WTC11 (cell line): ENCODE data around the gene COL4A6. TPM values are rescaled to one million over a fixed set of nuclear protein-coding genes. Genes with fewer than 3 reads are reported as not detected.

ENCODE experiments used
- ATAC-seq: fragments of 200-7000 bp; cut with Tn5 transposase; 2 replicates; pipeline ENCODE4 v1.10.0; 2021; ENCODE audit warnings: mild to moderate bottlenecking, moderate library complexity
- CTCF ChIA-PET: fragments of 300-600 bp; sonication (Branson Sonifier 250); formaldehyde crosslinking; loops from one replicate; lab custom pipeline; 2021; ENCODE audit warnings: antibody characterized with exemption; lab: Charles Lee
- POLR2A ChIA-PET: fragments of 350-600 bp; sonication (Branson Sonifier 250); formaldehyde crosslinking; loops from one replicate; lab custom pipeline; 2021; ENCODE audit warnings: antibody characterized with exemption; lab: Charles Lee
- DNase-seq: peaks from one replicate; pipeline ENCODE4 v3.0.0; 2021; ENCODE audit warnings: low spot score
- H3K27ac Mint-ChIP-seq: 2 replicates; pipeline ENCODE4 v1.8.0; 2021; ENCODE audit warnings: mixed read lengths
- H3K27me3 Mint-ChIP-seq: 2 replicates; pipeline ENCODE4 v1.8.0; 2021; ENCODE audit warnings: low read depth, mild to moderate bottlenecking, moderate library complexity, mixed read lengths
- H3K36me3 Mint-ChIP-seq: 2 replicates; pipeline ENCODE4 v1.8.0; 2021; ENCODE audit warnings: mixed read lengths
- H3K4me1 Mint-ChIP-seq: 2 replicates; pipeline ENCODE4 v1.8.0; 2022; ENCODE audit warnings: mixed read lengths
- H3K4me3 Mint-ChIP-seq: 2 replicates; pipeline ENCODE4 v1.8.0; 2021; ENCODE audit warnings: mild to moderate bottlenecking, moderate library complexity, mixed read lengths
- H3K9me3 Mint-ChIP-seq: 2 replicates; pipeline ENCODE4 v1.8.0; 2021; ENCODE audit warnings: mixed read lengths
- ARID4B ChIP-seq: sonication (generic); formaldehyde crosslinking; IDR thresholded peaks from 2 replicates; pipeline ENCODE4 v1.8.0; 2023; ENCODE audit warnings: missing genetic modification reagents, mild to moderate bottlenecking, borderline replicate concordance
- ATF2 ChIP-seq: sonication (generic); formaldehyde crosslinking; IDR thresholded peaks from 2 replicates; pipeline ENCODE4 v1.8.1; 2022; ENCODE audit warnings: low read depth, missing genetic modification reagents, borderline replicate concordance
- ATF6 ChIP-seq: sonication (generic); formaldehyde crosslinking; IDR thresholded peaks from 2 replicates; pipeline ENCODE4 v1.8.1; 2023; ENCODE audit warnings: mild to moderate bottlenecking, missing genetic modification reagents
- E2F1 ChIP-seq: sonication (generic); formaldehyde crosslinking; IDR thresholded peaks from 2 replicates; pipeline ENCODE4 v1.8.0; 2022; ENCODE audit warnings: mild to moderate bottlenecking, missing genetic modification reagents
- ERG ChIP-seq: fragments of 250-450 bp; sonication (Bioruptor Pico); IDR thresholded peaks from 2 replicates; pipeline ENCODE4 v1.8.0; 2021; ENCODE audit warnings: mild to moderate bottlenecking
- FOXJ3 ChIP-seq: sonication (generic); formaldehyde crosslinking; IDR thresholded peaks from 2 replicates; pipeline ENCODE4 v1.9.0; 2021; ENCODE audit warnings: missing genetic modification reagents, mild to moderate bottlenecking, borderline replicate concordance
- IRF2 ChIP-seq: sonication (generic); formaldehyde crosslinking; IDR thresholded peaks from 2 replicates; pipeline ENCODE4 v1.8.0; 2022; ENCODE audit warnings: low read depth, missing genetic modification reagents, borderline replicate concordance
- MYBL2 ChIP-seq: sonication (generic); formaldehyde crosslinking; IDR thresholded peaks from 2 replicates; pipeline ENCODE4 v1.8.1; 2023; ENCODE audit warnings: mild to moderate bottlenecking, moderate library complexity, missing genetic modification reagents
- RELA ChIP-seq: sonication (generic); formaldehyde crosslinking; IDR thresholded peaks from 2 replicates; pipeline ENCODE4 v1.8.1; 2022; ENCODE audit warnings: missing genetic modification reagents, mild to moderate bottlenecking, borderline replicate concordance
- ZNF263 ChIP-seq: sonication (generic); formaldehyde crosslinking; IDR thresholded peaks from 2 replicates; pipeline ENCODE4 v1.8.1; 2022; ENCODE audit warnings: low read depth, mild to moderate bottlenecking, moderate library complexity, missing genetic modification reagents
- total RNA-seq: library from RNA; stranded (reverse); gene quantifications from 3 replicates; pipeline ENCODE4 v1.2.3, GENCODE V29; 2021
- TF ChIP-seq, protein P1 (sequence below): sonication (generic); formaldehyde crosslinking; IDR thresholded peaks from 2 replicates; pipeline ENCODE4 v1.8.1; 2022; ENCODE audit warnings: mild to moderate bottlenecking, moderate library complexity, missing genetic modification reagents
- TF ChIP-seq, protein P2 (sequence below): sonication (generic); formaldehyde crosslinking; IDR thresholded peaks from 2 replicates; pipeline ENCODE4 v1.8.1; 2023; ENCODE audit warnings: mild to moderate bottlenecking, moderate library complexity, missing genetic modification reagents

Gene COL4A6
- total RNA-seq, 1 experiment from 2014 or later = 15.2 TPM

GRCh38 chrX:108177351-108178142 is 260.7 kb downstream of the COL4A6 start:
- Mint-ChIP-seq H3K4me3 (no peak overlapping the region), H3K27me3 (no peaks in the 10 kb centered on the region; the same call in 1 of the 2 replicates), H3K36me3 (no peaks in the 10 kb centered on the region), H3K4me1 (peaks cover 22% of the 10 kb centered on the region), H3K27ac (no peak overlapping the region), H3K9me3 (no peaks in the 10 kb centered on the region)
- ChIA-PET POLR2A (interaction anchor here (0.6 kb wide), 1 partner anchor 45 kb away, joined by 4 read pairs; no protein-coding TSS in a partner anchor), CTCF (interaction anchor here (2.0 to 2.1 kb wide), 2 partner anchors 12 to 47 kb away, joined by 7 to 11 read pairs; no protein-coding TSS in a partner anchor)
- peak; percentile 73 for ATAC-seq
- no peak for DNase-seq
- TF ChIP-seq RELA (CRISPR knock-in tag) (no peak), IRF2 (no peak), ZNF263 (CRISPR knock-in tag) (no peak), MYBL2 (CRISPR knock-in tag) (no peak), FOXJ3 (CRISPR knock-in tag) (no peak), E2F1 (CRISPR knock-in tag) (no peak), ATF2 (CRISPR knock-in tag) (no peak), ARID4B (CRISPR knock-in tag) (no peak), ERG (CRISPR knock-in tag) (no peak), ATF6 (no peak)
- TF ChIP-seq, protein P1, sequence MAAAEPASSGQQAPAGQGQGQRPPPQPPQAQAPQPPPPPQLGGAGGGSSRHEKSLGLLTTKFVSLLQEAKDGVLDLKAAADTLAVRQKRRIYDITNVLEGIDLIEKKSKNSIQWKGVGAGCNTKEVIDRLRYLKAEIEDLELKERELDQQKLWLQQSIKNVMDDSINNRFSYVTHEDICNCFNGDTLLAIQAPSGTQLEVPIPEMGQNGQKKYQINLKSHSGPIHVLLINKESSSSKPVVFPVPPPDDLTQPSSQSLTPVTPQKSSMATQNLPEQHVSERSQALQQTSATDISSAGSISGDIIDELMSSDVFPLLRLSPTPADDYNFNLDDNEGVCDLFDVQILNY (CRISPR knock-in tag) = no peak
- TF ChIP-seq, protein P2, sequence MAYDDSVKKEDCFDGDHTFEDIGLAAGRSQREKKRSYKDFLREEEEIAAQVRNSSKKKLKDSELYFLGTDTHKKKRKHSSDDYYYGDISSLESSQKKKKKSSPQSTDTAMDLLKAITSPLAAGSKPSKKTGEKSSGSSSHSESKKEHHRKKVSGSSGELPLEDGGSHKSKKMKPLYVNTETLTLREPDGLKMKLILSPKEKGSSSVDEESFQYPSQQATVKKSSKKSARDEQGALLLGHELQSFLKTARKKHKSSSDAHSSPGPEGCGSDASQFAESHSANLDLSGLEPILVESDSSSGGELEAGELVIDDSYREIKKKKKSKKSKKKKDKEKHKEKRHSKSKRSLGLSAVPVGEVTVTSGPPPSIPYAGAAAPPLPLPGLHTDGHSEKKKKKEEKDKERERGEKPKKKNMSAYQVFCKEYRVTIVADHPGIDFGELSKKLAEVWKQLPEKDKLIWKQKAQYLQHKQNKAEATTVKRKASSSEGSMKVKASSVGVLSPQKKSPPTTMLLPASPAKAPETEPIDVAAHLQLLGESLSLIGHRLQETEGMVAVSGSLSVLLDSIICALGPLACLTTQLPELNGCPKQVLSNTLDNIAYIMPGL (CRISPR knock-in tag) = no peak
